ENCODE measurements around the gene PSME3. TPM values are rescaled to one million over a fixed set of nuclear protein-coding genes. Genes with fewer than 3 reads are reported as not detected.

Gene PSME3
- total RNA-seq, 1 experiment from 2014 or later: 195 TPM

DNA sequence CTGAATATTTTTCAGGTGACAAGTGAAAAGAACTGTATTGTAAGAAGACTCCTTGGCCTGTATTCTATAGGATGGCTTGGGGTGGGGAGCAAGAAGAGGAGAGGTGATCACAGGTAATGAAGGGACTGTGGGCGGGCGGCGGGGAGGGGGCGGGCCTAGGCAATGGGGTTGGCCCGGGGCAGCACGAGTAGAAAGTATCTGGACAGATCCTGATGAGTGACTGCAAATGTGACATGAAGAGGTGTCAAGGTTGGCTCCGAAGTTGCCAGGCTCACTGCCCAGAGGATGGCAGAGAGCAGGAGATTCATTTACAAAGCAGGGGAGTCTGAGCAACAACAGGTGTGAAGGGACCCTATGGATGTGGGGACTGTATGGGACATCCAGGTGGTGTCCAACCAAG lies 56.6 kb downstream of the PSME3 start:
- CTCF ChIA-PET: no interaction called here

DNA sequence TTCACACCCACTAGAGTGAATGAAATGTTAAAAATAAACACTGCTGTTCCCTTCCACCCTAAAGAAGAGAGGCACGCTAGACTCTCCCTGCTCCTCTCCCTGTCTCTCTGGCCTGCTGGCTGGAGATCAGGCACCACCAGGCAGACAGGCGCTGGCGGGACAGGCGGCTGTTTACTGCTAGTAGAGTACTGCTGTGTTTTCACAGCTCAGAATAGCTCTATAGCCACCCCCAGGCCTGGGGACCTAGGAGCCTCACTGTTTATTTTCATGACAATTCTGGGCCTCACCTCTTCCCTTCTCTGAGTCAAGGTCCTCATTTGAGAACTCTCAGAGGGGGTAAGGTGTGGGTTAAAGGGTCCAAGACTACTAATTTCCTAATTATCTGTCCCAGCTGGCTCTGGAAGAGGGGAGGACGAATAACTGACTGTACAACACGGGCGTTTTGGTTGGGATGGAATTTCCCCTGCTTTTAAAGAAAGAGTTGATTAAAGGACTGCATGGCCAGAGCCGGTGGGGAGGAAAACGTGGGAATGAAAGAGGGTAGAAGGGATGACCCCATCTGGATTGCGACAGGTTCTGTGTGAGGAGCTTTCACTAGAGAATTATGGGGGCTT lies 58.4 kb downstream of the PSME3 start:
- Mint-ChIP-seq H3K27me3 (ENCODE audit: insufficient read depth, unreplicated experiment) (no peaks in the 10 kb centered on the region), H3K36me3 (ENCODE audit: insufficient read depth, unreplicated experiment) (no peaks in the 10 kb centered on the region), H3K9me3 (ENCODE audit: unreplicated experiment) (no peaks in the 10 kb centered on the region), H3K27ac (ENCODE audit: unreplicated experiment) (no peak overlapping the region), H3K4me3 (ENCODE audit: unreplicated experiment) (no peak overlapping the region), H3K4me1 (ENCODE audit: low read depth, unreplicated experiment) (peaks cover 16% of the 10 kb centered on the region)
- Histone ChIP-seq H3K27me3 (replicated peaks; ENCODE audit: control insufficient read depth, insufficient read depth, low read length) (no peaks in the 10 kb centered on the region), H3K9me3 (no peaks in the 10 kb centered on the region), H3K36me3 (ENCODE audit: control insufficient read depth, insufficient read depth, low read length) (no peaks in the 10 kb centered on the region), H3K4me3 (ENCODE audit: low read depth, low read length) (no peak overlapping the region), H3K4me1 (peaks cover 16% of the 10 kb centered on the region)
- TF ChIP-seq, protein P1, sequence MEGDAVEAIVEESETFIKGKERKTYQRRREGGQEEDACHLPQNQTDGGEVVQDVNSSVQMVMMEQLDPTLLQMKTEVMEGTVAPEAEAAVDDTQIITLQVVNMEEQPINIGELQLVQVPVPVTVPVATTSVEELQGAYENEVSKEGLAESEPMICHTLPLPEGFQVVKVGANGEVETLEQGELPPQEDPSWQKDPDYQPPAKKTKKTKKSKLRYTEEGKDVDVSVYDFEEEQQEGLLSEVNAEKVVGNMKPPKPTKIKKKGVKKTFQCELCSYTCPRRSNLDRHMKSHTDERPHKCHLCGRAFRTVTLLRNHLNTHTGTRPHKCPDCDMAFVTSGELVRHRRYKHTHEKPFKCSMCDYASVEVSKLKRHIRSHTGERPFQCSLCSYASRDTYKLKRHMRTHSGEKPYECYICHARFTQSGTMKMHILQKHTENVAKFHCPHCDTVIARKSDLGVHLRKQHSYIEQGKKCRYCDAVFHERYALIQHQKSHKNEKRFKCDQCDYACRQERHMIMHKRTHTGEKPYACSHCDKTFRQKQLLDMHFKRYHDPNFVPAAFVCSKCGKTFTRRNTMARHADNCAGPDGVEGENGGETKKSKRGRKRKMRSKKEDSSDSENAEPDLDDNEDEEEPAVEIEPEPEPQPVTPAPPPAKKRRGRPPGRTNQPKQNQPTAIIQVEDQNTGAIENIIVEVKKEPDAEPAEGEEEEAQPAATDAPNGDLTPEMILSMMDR (IDR thresholded peaks at IDR 0.05; ENCODE audit: insufficient read depth in 1 of 2, low read depth in 1 of 2, low read length in 1 of 2, severe bottlenecking in 1 of 2, unreplicated experiment in 1 of 2): no peak
- intact Hi-C loops (cut with micrococcal nuclease; ENCODE audit: unreplicated experiment): no loop called here
- ChIA-PET POLR2A (no interaction called here), CTCF (no interaction called here)
- BruUV-seq (replicated peaks): no TSS peak
- DNase-seq: peak in 1 of 2 experiments; percentile 31

More for the DNA sequence above, 56.6 kb downstream of the PSME3 start:
- H3K36me3 ChIP-seq (ENCODE audit: control insufficient read depth, insufficient read depth, low read length): no peaks in the 10 kb centered on the region
- DNase-seq: no peak
- H3K9me3 ChIP-seq: no peaks in the 10 kb centered on the region
- H3K4me3 ChIP-seq (ENCODE audit: low read depth, low read length): no peak overlapping the region
- no peaks in the 10 kb centered on the region for H3K27me3 ChIP-seq (replicated peaks; ENCODE audit: control insufficient read depth, insufficient read depth, low read length)
- Mint-ChIP-seq H3K9me3 (ENCODE audit: unreplicated experiment) (no peaks in the 10 kb centered on the region), H3K4me3 (ENCODE audit: unreplicated experiment) (no peak overlapping the region), H3K27me3 (ENCODE audit: insufficient read depth, unreplicated experiment) (no peaks in the 10 kb centered on the region), H3K36me3 (ENCODE audit: insufficient read depth, unreplicated experiment) (no peaks in the 10 kb centered on the region), H3K27ac (ENCODE audit: unreplicated experiment) (no peak overlapping the region), H3K4me1 (ENCODE audit: low read depth, unreplicated experiment) (peaks cover 22% of the 10 kb centered on the region)
- no TSS peak for BruUV-seq (replicated peaks)
- intact Hi-C loops (cut with micrococcal nuclease; ENCODE audit: unreplicated experiment): loop anchor here (5.0 kb wide), 1 partner anchor 37 kb away; no protein-coding TSS in a partner anchor
- H3K4me1 ChIP-seq: peaks cover 18% of the 10 kb centered on the region
- POLR2A ChIA-PET: no interaction called here
- TF ChIP-seq, protein P1 (IDR thresholded peaks at IDR 0.05; ENCODE audit: insufficient read depth in 1 of 2, low read depth in 1 of 2, low read length in 1 of 2, severe bottlenecking in 1 of 2, unreplicated experiment in 1 of 2): no peak

DNA sequence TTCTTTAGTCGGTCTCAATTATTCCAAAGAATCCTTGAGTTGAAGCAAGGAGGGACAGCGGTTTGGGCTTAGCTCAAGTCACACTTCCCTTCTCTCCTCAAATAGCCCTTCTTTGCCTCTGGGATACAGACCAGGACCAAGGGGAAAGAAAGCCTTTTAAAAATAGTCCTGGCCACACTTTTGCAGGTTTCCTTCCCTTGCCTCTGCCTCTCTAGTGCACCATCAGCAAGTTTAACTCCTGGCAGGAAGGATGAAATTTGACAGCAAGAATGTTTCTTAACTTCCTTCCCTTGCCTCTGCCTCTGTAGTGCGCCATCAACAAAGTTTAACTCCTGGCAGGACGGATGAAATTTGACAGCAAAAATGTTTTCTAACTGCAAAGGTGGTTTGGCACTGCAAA lies 60.2 kb downstream of the PSME3 start:
- no peaks in the 10 kb centered on the region for H3K36me3 ChIP-seq (ENCODE audit: control insufficient read depth, insufficient read depth, low read length)
- H3K4me1 ChIP-seq: peaks cover 12% of the 10 kb centered on the region; the same call in 1 of the 2 replicates
- H3K9me3 Mint-ChIP-seq (ENCODE audit: unreplicated experiment): no peaks in the 10 kb centered on the region
- DNase-seq: no peak
- no peak overlapping the region for H3K27ac Mint-ChIP-seq (ENCODE audit: unreplicated experiment)
- no peaks in the 10 kb centered on the region for H3K27me3 Mint-ChIP-seq (ENCODE audit: insufficient read depth, unreplicated experiment)
- no TSS peak for BruUV-seq (replicated peaks)
- no peak overlapping the region for H3K4me3 ChIP-seq (ENCODE audit: low read depth, low read length)
- H3K36me3 Mint-ChIP-seq (ENCODE audit: insufficient read depth, unreplicated experiment): no peaks in the 10 kb centered on the region
- ChIA-PET CTCF (no interaction called here), POLR2A (no interaction called here)
- H3K4me1 Mint-ChIP-seq (ENCODE audit: low read depth, unreplicated experiment): peaks cover 14% of the 10 kb centered on the region
- intact Hi-C loops (cut with micrococcal nuclease; ENCODE audit: unreplicated experiment): no loop called here
- H3K9me3 ChIP-seq: no peaks in the 10 kb centered on the region
- H3K4me3 Mint-ChIP-seq (ENCODE audit: unreplicated experiment): no peak overlapping the region
- TF ChIP-seq, protein P1 (IDR thresholded peaks at IDR 0.05; ENCODE audit: insufficient read depth in 1 of 2, low read depth in 1 of 2, low read length in 1 of 2, severe bottlenecking in 1 of 2, unreplicated experiment in 1 of 2): no peak
- no peaks in the 10 kb centered on the region for H3K27me3 ChIP-seq (replicated peaks; ENCODE audit: control insufficient read depth, insufficient read depth, low read length)

Small RNA genes within 50 kb of the gene (microRNA-seq; reads per million reads assigned to microRNA genes)
- gene MIR6781: 3.9 reads per million, percentile 25 among the genes with 10 or more reads in this experiment

Other genes with a start within 250 kb of the PSME3 start
- gene RETREG3, start 224.0 kb upstream of the PSME3 start, total RNA-seq (2022): 58.6 and 59.0 TPM in 2 replicates
- 108 and 112 TPM in 2 replicates for gene TUBG1, start 223.7 kb upstream of the PSME3 start, total RNA-seq (2022)
- 23.8 and 26.5 TPM in 2 replicates for gene TUBG2, start 174.1 kb upstream of the PSME3 start, total RNA-seq (2022)
- 25.3 and 26.2 TPM in 2 replicates for gene PLEKHH3, start 156.4 kb upstream of the PSME3 start, total RNA-seq (2022)
- gene CCR10, start 151.6 kb upstream of the PSME3 start, total RNA-seq (2022): 1.6 and 3.2 TPM in 2 replicates
- gene CNTNAP1, start 150.9 kb upstream of the PSME3 start, total RNA-seq (2022): 7.2 and 7.5 TPM in 2 replicates
- 16.9 and 18.0 TPM in 2 replicates for gene EZH1, start 88.4 kb upstream of the PSME3 start, total RNA-seq (2022)
- 21.4 and 24.3 TPM in 2 replicates for gene RAMP2, start 72.2 kb upstream of the PSME3 start, total RNA-seq (2022)
- gene VPS25, start 59.9 kb upstream of the PSME3 start, total RNA-seq (2022): 96.0 and 103 TPM in 2 replicates
- gene WNK4, start 52.8 kb upstream of the PSME3 start, total RNA-seq (2022): 3.3 and 4.1 TPM in 2 replicates
- gene COA3, start 34.7 kb upstream of the PSME3 start, total RNA-seq (2022): 63.5 and 63.6 TPM in 2 replicates
- gene CNTD1, start 34.5 kb upstream of the PSME3 start, total RNA-seq (2022): 1.7 and 2.2 TPM in 2 replicates
- gene BECN1, start 9.1 kb upstream of the PSME3 start, total RNA-seq (2022): 82.0 and 82.7 TPM in 2 replicates
- gene AOC2, start 11.2 kb downstream of the PSME3 start, total RNA-seq (2022): 3.7 and 4.2 TPM in 2 replicates
- 0.49 and 0.93 TPM in 2 replicates for gene AOC3, start 17.8 kb downstream of the PSME3 start, total RNA-seq (2022)
- not detected in 2 replicates for gene G6PC1, start 67.4 kb downstream of the PSME3 start, total RNA-seq (2022)
- gene AARSD1, start 131.1 kb downstream of the PSME3 start, total RNA-seq (2022): 69.0 and 76.2 TPM in 2 replicates
- 1.1 and 1.2 TPM in 2 replicates for gene PTGES3L, start 146.7 kb downstream of the PSME3 start, total RNA-seq (2022)
- 17.6 and 18.2 TPM in 2 replicates for gene RUNDC1, start 147.2 kb downstream of the PSME3 start, total RNA-seq (2022)
- gene RPL27, start 165.0 kb downstream of the PSME3 start, total RNA-seq (2022): 1,565 and 1,613 TPM in 2 replicates
- gene IFI35, start 173.4 kb downstream of the PSME3 start, total RNA-seq (2022): 9.4 and 10.2 TPM in 2 replicates
- 227 and 236 TPM in 2 replicates for gene VAT1, start 189.0 kb downstream of the PSME3 start, total RNA-seq (2022)
- gene RND2, start 191.8 kb downstream of the PSME3 start, total RNA-seq (2022): 1.2 and 1.7 TPM in 2 replicates

Measured in Caco-2 (cell line).